Measurements from ENCODE around the gene USP47.

The USP47 gene

DNA sequence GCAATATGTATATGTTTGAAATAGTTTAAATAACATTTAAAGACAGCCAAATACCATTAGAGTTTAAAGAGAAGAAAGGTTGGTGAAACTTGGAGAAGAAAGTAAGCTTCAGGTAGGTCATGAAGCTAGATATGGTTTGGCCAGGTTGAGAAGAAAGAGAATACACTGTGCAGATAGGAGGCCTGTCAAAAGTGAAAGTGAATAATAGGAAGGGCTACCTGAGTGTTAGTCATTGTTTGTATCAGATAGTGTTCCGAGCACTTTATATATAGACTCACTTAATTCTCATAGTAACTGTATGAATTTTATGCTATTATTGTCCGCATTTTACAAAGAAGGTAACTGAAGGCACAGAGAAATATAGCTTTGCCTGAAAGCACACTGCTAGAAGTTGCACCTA is 56.9 kb downstream of the USP47 start:
- in situ Hi-C loops (cut with HindIII; ENCODE audit: low pct_ligation_motif_present, low sequenced_read_pairs), result no loop called here
- H3K27ac ChIP-seq, result no peak overlapping the region
- no peak for DNase-seq

DNA sequence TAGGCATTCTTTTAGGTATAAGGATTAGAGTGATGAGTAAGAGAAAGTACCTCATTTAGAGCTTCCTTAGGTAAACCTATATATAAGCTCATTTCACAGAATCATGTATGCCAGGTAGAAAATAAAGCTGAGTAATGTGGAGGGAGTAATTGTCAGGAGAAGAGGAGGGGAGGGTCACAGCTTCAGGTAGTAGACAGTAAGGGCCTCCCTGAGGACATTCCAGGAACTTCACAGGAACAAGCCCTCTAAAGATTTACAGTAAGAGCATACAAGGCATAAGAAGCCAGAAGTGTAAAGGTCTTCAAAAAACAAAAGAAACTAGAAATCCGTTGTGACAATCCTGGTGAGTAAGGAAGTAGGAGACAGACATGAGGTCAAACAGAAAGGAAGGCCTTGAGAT is 57.6 kb downstream of the USP47 start:
- Histone ChIP-seq H3K36me3 (replicated peaks) (no peaks in the 10 kb centered on the region), H3K27ac (no peak overlapping the region), H3K27me3 (replicated peaks) (no peaks in the 10 kb centered on the region), H3K4me3 (ENCODE audit: low read depth, low read length) (no peak overlapping the region)
- TF ChIP-seq, protein P1, sequence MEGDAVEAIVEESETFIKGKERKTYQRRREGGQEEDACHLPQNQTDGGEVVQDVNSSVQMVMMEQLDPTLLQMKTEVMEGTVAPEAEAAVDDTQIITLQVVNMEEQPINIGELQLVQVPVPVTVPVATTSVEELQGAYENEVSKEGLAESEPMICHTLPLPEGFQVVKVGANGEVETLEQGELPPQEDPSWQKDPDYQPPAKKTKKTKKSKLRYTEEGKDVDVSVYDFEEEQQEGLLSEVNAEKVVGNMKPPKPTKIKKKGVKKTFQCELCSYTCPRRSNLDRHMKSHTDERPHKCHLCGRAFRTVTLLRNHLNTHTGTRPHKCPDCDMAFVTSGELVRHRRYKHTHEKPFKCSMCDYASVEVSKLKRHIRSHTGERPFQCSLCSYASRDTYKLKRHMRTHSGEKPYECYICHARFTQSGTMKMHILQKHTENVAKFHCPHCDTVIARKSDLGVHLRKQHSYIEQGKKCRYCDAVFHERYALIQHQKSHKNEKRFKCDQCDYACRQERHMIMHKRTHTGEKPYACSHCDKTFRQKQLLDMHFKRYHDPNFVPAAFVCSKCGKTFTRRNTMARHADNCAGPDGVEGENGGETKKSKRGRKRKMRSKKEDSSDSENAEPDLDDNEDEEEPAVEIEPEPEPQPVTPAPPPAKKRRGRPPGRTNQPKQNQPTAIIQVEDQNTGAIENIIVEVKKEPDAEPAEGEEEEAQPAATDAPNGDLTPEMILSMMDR (IDR thresholded peaks at IDR 0.05; ENCODE audit: low read depth, low read length, missing control alignments), result no peak
- in situ Hi-C loops (cut with HindIII; ENCODE audit: low pct_ligation_motif_present, low sequenced_read_pairs), result no loop called here
- no peak for DNase-seq

More for the DNA sequence above, 56.9 kb downstream of the USP47 start:
- H3K27me3 ChIP-seq (replicated peaks), result no peaks in the 10 kb centered on the region
- TF ChIP-seq, protein P1 (IDR thresholded peaks at IDR 0.05; ENCODE audit: low read depth, low read length, missing control alignments), result no peak
- no peak overlapping the region for H3K4me3 ChIP-seq (ENCODE audit: low read depth, low read length)
- H3K36me3 ChIP-seq (replicated peaks), result no peaks in the 10 kb centered on the region

DNA sequence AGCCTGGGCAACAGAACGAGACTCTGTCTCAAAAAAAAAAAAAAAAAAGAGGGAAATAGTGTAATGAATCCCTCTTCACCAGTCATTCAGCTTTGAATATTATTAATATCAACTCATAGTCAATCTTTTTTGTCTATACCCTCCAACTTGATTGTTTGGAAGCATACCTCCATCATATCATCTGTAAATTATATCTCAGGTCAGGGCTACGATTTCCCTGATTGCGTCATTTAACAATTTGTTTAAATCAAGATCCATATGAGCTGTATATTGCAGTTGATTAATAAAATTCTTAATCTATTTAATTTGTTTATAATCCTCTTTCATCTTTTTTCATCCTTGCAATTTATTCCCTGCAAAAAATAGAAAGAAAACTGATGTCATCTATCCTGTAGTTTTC is 60.2 kb downstream of the USP47 start:
- H3K27ac ChIP-seq, result no peak overlapping the region
- TF ChIP-seq, protein P1 (IDR thresholded peaks at IDR 0.05; ENCODE audit: low read depth, low read length, missing control alignments), result no peak
- peaks cover 3% of the 10 kb centered on the region for H3K36me3 ChIP-seq (replicated peaks)
- H3K27me3 ChIP-seq (replicated peaks), result no peaks in the 10 kb centered on the region
- H3K4me3 ChIP-seq (ENCODE audit: low read depth, low read length), result no peak overlapping the region
- in situ Hi-C loops (cut with HindIII; ENCODE audit: low pct_ligation_motif_present, low sequenced_read_pairs), result no loop called here
- DNase-seq, result no peak

DNA sequence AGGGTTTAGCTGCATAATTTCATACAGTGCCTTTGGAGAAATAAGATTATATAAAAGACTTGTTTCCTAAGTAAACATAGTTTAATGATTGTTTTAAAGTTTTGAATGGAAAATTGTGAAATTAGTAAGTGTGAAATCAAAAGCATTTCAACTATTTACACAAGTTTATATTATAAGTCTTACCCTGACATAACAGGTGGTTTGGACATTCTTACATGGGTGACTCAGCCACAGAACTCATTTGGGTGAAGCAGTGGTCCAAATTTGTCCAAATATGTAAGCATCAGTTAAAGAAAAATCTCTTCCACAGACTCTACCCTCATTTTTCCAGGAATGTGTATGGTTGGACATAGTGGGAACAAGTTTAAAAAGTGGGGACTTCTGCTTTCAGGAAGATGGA is 68.0 kb downstream of the USP47 start:
- H3K27me3 ChIP-seq (replicated peaks), result no peaks in the 10 kb centered on the region
- no peak for DNase-seq
- in situ Hi-C loops (cut with HindIII; ENCODE audit: low pct_ligation_motif_present, low sequenced_read_pairs), result no loop called here
- TF ChIP-seq, protein P1 (IDR thresholded peaks at IDR 0.05; ENCODE audit: low read depth, low read length, missing control alignments), result no peak
- H3K4me3 ChIP-seq (ENCODE audit: low read depth, low read length), result no peak overlapping the region
- H3K36me3 ChIP-seq (replicated peaks), result peaks cover 13% of the 10 kb centered on the region
- H3K27ac ChIP-seq, result no peak overlapping the region

DNA sequence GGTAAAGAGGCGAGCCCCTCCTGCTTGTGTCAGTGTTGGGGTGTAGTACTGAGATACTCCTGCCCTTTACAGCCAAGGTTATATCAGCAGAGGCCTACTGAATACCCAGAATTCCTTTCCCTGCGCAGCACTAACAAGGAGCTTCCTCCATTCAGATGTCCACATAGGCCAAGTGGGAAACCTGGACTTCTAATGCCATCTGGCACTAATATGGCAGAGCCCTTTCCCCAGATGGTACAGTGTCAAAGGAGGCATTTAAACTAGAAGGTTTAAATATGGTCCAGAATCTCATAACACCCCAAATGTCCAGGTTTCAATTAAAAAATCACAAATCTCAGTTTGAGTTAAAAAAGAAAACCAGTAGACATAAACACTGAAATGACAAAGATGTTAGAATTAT is 68.8 kb downstream of the USP47 start:
- Histone ChIP-seq H3K4me3 (ENCODE audit: low read depth, low read length) (no peak overlapping the region), H3K27ac (no peak overlapping the region), H3K36me3 (replicated peaks) (peaks cover 10% of the 10 kb centered on the region), H3K27me3 (replicated peaks) (no peaks in the 10 kb centered on the region)
- in situ Hi-C loops (cut with HindIII; ENCODE audit: low pct_ligation_motif_present, low sequenced_read_pairs), result no loop called here
- no peak for DNase-seq
- TF ChIP-seq, protein P1 (IDR thresholded peaks at IDR 0.05; ENCODE audit: low read depth, low read length, missing control alignments), result no peak

DNA sequence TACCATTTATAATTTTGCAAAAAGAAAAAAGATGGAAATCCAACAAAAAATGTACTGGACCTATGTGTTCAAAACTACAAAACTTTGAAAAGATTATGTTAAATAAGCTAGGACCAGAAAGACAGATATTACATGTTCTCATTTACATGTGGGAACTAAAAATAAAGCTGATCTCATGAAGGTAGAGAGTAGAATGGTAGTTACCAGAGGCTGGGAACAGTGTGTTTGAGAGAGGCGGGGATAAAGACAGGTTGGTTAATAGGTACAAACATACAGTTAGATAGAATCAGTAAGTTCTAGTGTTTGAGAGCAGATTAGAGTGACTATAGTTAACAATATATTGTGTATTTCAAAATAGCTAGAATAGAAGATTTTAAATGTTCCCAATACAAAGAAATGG is 71.6 kb downstream of the USP47 start:
- TF ChIP-seq, protein P1 (IDR thresholded peaks at IDR 0.05; ENCODE audit: low read depth, low read length, missing control alignments), result no peak
- in situ Hi-C loops (cut with HindIII; ENCODE audit: low pct_ligation_motif_present, low sequenced_read_pairs), result no loop called here
- H3K36me3 ChIP-seq (replicated peaks), result peaks cover 7% of the 10 kb centered on the region

More for the DNA sequence above, 71.6 kb downstream of the USP47 start:
- no peak overlapping the region for H3K4me3 ChIP-seq (ENCODE audit: low read depth, low read length)
- H3K27me3 ChIP-seq (replicated peaks), result no peaks in the 10 kb centered on the region
- no peak overlapping the region for H3K27ac ChIP-seq
- DNase-seq, result no peak
